Vagina (tissue), 2 donors: ENCODE measurements around the gene VAMP7.

Experiments
- POLR2A ChIP-seq, 2 donors: fragments of 450-650 bp; IDR thresholded peaks; one replicate each; pipeline ENCODE4 v1.6.1; 2017; ENCODE audit warnings: antibody characterized with exemption in 2 of 2, mild to moderate bottlenecking in 2 of 2, moderate library complexity in 2 of 2
- POLR2AphosphoS5 ChIP-seq, 2 donors: sonication (generic); formaldehyde crosslinking; IDR thresholded peaks; one replicate each; pipeline ENCODE4 v1.9.0; 2017; ENCODE audit warnings: antibody characterized with exemption in 2 of 2, mild to moderate bottlenecking in 2 of 2, low read depth in 1 of 2; ENCODE audit not compliant: insufficient read depth in 1 of 2
- TF ChIP-seq, protein P1 (sequence below), 3 experiments: fragments of 450-650 bp in 2 of 3; fragments of 200-600 bp in 1 of 3; sonication (generic) in 1 of 3; IDR thresholded peaks; one replicate each; pipeline ENCODE4 v1.5.1; 2017 to 2019; ENCODE audit warnings: antibody characterized with exemption in 3 of 3, mild to moderate bottlenecking in 2 of 3, moderate library complexity in 2 of 3

DNA sequence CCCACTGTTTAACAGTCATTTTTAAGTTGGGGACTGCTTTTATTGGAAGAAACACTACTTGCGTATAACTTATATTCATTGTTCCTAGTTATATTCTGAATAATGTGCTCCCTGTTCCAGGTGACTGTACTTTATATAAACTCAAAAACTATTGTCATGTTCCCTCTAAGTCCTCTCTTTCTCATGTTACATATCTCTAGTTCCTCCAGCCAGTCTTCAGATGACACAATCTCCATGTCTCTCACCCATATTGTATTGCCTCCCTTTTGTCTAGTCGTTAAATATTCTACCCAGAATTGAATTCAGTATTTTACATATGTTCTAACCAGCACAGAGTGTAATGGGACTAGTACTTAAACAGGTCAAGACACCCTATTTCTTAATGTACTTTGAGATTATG lies 5.3 kb downstream of the VAMP7 start:
- TF ChIP-seq, protein P1, sequence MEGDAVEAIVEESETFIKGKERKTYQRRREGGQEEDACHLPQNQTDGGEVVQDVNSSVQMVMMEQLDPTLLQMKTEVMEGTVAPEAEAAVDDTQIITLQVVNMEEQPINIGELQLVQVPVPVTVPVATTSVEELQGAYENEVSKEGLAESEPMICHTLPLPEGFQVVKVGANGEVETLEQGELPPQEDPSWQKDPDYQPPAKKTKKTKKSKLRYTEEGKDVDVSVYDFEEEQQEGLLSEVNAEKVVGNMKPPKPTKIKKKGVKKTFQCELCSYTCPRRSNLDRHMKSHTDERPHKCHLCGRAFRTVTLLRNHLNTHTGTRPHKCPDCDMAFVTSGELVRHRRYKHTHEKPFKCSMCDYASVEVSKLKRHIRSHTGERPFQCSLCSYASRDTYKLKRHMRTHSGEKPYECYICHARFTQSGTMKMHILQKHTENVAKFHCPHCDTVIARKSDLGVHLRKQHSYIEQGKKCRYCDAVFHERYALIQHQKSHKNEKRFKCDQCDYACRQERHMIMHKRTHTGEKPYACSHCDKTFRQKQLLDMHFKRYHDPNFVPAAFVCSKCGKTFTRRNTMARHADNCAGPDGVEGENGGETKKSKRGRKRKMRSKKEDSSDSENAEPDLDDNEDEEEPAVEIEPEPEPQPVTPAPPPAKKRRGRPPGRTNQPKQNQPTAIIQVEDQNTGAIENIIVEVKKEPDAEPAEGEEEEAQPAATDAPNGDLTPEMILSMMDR (IDR thresholded peaks at IDR 0.05): no peak
- TF ChIP-seq POLR2AphosphoS5 (IDR thresholded peaks at IDR 0.05; ENCODE audit: insufficient read depth in 1 of 2, low read depth in 1 of 2): no peak
- no peak for TF ChIP-seq POLR2A (IDR thresholded peaks at IDR 0.05)
